GM18861 (cell line): ENCODE measurements around the gene MRPS2.
"Not testable (repeated sequence)": the region's sequence is repeated elsewhere in the genome, so short reads cannot be mapped to it uniquely, and the experiment has no call there.

Source experiments
- ATAC-seq: cut with Tn5 transposase; IDR thresholded peaks from one replicate; pipeline ENCODE4 v1.9.1; 2021; ENCODE audit not compliant: unreplicated experiment

Gene MRPS2

DNA sequence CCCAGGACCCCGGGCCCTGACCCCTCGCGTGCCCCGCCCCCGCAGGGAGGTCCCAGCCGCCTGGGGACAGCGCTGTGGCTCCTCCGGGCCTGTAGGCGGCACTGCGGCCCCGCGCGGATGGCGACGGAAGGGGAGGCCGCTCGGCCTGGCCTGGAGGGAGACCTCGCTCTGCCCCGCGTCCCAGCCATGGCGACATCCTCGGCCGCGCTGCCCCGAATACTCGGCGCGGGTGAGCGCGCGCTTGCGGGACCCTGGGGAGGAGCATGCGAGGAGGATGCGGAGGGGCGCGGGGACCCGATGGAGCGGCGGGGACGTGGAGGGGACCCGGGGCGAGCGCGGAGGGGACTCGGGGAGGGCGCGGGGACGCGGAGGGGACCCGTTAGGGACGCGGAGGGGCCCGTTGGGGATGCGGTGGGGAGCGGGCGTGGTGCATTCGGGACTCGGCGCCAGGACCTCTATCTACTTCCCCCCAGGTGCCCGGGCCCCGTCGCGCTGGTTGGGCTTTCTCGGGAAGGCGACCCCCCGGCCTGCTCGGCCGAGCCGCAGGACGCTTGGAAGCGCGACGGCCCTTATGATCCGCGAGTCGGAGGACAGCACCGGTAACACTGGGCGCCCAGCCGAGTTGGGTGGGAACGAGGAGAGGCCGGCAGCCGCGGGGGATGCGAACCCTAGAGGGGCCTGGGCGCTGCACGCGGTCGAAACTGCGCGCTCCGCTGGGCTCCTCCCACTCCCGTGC is at the start of gene MRPS2:
Gene MRPS2, plus strand, starts transcription at position 158 of the 736 bp plus-strand sequence. Its CDS starts 29 bp downstream, at position 187.
- peak; percentile 82 for ATAC-seq

DNA sequence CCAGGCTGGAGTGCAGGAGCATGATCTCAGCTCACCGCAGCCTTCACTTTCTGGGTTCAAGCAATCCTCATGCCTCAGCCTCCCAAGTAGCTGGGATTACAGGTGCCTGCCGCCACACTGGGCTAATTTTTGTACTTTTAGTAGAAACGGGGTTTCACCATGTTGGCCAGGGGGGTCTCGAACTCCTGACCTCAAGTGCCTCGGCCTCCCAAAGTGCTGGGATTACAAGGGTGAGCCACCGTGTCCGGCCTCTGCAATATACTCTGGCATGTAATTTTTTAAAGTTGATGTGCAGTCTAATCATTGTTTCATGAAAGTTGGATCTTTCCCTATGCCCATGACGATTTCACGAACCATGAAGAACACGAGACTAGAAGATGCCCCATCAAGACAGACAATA is 49.5 kb upstream of the MRPS2 start:
- ATAC-seq, result no peak

DNA sequence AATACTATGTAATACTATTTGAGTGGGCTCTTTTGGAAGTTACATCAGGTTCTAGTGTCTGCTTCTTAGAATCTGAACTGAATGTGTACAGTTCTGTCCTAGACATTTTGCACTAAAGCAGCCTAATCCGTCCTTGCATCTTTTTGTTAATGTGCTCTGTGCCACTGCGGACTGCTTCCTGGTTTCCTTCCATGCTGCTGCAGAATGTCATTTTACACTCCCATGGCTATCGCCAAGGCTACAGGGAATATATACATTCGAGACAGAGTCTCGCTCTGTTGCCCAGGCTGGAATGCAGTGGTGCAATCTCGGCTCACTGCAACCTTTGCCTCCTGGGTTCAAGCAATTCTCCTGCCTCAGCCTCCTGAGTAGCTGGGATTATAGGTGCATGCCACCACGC is 48.6 kb upstream of the MRPS2 start:
- ATAC-seq, result not testable (repeated sequence)

DNA sequence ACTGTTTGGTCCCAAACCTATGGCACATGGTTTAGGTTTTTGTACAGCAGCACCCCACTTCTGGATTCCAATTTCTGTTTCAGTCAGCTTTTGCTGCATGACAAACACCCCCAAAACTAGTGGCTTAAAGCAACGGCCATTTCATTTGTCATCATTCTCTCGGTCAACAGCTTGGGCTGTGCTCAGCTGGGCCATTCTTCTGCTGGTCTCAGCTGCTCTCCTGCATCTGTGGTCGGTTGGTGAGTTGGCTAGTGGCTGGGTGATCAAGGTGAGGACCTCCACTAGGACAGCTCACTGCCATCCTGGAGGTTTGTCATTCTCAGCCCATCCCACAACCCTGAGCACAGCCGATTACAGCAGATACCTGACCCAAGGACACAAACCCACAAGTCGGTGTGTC is 45.7 kb upstream of the MRPS2 start:
- ATAC-seq, result no peak

DNA sequence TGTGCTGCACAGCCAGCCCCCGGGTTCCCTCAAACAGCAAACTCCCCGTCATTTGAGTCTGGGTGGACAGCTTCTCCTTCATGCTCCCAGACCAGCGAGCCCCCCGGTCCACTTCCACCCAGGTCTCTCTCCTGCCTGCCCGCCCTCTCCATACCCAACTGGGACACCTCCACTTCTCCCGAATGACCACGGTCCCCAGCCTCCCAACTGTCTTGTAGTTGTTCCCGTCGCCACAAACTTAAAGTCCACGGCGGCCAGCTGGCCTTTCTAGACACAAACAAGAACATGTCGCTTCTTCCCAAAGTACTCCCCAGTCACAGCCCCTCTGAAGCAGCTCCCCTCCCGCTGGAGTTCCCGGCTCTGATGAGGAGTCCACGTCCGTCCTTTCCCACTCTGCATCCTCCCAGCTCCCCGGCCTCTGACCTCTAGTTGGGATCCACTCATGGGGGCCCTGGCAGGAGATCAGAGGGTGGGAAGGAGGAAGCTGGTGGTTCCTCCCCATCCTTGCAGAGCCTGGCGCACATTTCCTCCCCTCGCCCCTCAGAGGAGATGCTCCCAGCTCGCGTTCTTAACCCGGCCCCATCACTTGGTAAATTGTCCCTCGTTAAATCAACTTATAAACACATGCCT is 45.0 kb upstream of the MRPS2 start:
- no peak for ATAC-seq

DNA sequence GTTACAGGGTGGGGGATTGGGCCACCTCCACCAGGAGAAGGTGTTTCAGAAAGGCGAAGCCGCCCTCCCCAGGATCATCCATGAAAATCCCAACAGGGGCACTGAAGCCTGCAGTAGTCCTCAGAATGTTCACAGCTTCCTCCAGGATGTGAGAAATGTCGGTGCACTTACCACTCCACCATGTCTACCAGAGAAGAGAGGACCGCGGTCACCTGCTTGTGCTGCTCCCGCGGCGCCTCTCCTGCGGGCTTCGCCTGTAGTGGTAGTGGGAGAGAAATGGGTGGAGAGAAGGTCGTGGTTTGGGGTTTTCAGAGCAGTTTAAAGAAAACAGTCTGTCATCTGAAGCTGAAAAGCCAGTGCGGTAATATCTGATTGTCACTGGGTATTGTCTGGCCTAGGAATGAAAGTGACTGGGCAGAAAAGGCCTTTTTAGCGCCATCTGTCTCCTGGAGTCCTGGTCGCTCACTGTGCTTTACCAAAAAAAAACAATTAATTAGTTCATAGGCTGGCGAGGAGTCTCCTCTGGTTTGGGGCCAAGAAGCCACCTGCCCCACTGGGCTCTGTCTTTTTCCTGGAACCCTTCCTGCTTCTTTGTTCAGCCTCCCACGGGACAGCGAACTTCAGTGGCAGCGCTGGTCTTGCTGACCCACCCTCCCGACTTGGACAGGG is 43.9 kb upstream of the MRPS2 start:
- no peak for ATAC-seq

DNA sequence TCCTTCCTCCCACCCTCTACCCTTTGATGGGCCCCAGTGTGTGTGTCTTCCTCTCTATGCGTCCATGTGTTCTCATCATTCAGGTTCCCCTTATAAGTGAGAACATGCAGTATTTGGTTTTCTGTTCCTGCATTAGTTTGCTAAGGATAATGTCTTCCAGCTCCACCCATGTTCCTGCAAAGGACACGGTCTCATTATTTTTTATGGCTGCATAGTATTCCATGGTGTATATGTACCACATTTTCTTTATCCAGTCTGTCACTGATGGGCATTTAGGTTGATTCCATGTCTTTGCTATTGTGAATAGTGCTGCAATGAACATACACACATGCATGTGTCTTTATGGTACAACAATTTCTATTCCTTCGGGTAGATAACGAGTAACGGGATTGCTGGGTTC is 42.0 kb upstream of the MRPS2 start:
- not testable (repeated sequence) for ATAC-seq

DNA sequence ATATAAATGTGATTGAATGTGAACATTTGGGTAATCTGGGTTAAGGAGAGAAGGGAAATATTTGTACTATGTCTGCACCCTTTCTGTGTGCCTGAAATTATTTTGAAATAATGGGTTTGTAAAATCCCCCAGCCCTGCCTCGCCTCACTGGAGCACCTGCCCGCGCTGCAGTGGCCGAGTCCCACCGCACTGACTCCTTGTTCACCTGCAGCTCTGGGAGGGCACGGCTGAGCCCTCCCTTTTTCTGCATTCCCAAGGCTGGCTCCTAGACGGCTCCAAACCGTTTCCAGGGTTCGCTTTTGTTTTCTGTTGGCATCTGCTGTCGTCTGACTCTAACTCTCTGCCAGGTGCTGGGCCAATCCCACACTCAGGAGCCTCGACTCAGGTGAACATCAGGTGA is 38.5 kb upstream of the MRPS2 start:
- ATAC-seq, result no peak

DNA sequence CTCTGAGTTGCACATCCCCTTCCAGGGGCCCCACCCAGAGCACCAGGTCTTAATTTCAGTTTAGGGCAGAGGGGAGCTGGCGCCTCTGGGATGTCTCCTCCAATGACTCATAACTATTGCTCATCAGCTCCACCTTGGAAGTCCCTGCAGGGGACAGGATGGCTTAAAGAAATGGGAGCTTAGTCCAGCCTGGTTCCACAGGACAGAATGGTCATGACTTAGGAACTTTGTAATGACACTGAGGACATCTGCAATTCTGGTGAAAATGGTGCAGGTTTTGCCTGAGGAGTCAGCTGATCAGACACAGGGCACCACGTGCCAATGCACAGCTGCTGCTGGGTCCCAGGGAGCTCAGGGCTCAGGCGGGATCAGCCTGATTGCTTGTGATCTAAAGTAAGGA is 37.3 kb upstream of the MRPS2 start:
- no peak for ATAC-seq

DNA sequence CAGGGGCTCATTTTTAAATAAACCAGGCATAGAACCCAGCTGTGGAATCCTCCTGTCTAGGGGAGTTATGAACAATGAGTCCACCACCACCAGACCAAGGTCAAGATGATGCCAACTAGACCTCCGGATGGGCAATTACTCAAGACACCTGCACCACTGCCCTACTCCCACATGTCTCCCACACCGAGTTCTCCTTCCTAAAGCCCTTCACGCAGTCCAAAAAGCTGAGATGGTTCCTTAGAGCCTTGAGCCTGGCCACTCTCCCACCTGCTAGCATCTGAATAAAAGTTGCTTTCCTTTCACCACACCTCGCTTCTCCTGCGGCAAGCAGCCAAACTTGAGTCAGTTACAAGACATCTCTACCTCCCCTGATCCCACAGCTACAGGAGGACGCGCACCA is 36.3 kb upstream of the MRPS2 start:
- no peak for ATAC-seq

DNA sequence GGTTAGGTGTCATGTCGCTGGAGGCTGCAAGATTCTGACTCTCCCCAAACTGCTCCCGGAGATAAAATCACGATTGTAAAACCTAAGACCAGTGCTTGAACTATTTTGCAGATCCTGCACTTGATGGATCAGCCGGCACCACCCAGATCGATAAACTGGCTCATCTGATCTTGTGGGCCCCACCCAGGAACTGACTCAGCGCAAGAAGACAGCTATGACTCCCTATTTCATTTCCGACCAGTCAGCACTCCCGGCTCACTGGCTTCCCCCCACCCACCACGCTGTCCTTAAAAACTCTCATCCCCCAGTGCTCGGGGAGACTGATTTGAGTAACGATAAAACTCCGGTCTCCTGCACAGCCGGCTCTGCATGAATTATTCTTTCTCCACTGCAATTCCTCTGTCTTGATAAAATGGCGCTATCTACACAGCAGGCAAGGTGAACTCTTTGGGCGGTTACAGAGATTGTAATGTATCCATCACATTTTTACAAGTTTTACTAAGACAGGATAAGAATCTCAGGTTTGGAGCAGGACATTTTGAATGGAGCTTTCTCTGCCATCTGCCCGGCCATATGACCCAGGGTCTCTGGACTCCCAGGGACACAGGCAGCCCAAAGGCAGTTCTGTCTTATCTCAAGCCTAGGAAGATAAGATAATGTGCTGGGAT is 31.5 kb upstream of the MRPS2 start:
- no peak for ATAC-seq

DNA sequence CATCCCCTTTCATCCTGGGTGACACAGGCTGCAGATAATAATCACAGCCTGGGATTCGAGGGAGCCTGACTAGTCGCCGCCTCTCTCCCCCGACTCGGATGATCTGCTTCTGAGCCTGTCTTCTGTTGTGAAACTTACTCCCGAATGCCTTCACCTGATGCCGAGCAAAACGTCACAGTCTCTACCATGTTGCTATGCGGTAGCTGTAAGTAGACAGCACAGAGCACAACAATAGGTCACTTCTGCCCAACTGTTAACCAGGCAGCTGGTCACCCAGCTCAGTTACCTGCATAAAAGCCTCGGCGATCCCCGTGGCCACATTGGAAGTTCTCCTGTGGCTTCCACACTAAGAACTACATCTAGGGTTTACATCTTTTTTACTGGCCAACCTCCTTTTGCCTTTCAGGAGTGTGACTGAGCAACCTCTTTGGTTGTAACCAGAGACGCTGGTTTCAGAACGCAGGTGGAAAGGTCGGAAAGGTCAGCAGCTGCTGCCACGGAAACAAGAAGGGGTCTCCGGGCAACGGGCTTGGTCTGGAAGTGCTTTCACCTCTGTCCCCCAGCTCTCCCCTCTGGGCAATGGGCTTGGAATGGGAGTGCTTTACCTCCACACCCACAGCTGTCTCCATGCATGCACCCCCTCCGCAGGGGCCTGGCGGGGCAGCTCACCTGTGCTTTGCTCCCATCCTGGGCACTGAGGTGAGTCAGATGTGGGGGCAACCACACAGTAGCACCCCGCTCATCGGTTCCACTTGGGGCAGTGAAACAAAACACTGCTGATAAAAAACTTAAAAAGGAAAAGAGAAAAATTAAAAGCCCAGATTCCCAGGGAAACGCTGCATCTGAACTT is 28.5 kb upstream of the MRPS2 start:
- no peak for ATAC-seq

DNA sequence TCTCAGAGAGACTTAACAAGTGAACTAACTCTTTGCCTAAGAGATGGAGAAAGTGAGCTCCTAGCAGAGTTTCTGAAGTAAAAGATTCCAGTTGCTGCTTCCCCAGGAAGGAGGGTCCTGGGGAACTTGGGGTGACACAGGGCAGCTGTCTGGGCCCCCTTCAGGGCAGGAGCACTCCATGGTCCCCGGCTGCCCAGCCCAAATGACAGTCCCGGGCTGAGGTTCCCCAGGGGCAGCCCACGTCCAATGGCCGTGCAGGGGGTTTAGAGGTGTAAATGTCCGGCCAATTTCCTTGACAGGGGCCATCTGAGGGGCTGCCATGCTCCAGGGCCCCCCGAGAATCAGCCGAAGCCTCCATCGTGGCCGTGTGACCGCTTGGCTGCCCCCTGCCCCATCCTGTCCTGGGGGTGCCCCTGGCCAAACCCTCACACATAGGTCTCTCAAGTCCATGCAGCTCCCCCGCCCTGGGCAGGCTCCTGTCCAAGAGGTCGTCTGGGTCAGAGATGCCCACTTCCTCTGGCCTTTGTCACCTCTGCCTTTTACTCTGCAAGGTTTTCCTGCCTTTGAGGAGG is 26.4 kb upstream of the MRPS2 start:
- ATAC-seq, result no peak

DNA sequence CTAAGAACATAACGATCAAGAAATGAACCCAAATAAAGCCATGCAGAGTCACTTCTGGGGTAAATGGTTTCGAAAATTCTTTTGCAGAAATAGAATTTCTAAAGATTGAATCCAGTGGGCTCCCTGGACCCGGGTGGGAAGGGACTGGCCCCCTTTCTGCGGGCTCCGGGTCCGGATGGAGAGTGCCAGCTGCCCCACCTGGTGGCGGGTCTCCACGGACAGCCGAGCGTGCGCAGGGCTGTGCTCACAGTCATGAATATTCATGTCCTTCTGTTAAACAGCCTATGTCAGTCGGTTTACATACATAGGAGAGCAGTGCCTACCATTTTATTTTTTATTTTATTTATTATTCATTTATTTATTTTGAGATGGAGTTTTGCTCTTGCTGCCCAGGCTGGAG is 25.6 kb upstream of the MRPS2 start:
- ATAC-seq, result no peak

DNA sequence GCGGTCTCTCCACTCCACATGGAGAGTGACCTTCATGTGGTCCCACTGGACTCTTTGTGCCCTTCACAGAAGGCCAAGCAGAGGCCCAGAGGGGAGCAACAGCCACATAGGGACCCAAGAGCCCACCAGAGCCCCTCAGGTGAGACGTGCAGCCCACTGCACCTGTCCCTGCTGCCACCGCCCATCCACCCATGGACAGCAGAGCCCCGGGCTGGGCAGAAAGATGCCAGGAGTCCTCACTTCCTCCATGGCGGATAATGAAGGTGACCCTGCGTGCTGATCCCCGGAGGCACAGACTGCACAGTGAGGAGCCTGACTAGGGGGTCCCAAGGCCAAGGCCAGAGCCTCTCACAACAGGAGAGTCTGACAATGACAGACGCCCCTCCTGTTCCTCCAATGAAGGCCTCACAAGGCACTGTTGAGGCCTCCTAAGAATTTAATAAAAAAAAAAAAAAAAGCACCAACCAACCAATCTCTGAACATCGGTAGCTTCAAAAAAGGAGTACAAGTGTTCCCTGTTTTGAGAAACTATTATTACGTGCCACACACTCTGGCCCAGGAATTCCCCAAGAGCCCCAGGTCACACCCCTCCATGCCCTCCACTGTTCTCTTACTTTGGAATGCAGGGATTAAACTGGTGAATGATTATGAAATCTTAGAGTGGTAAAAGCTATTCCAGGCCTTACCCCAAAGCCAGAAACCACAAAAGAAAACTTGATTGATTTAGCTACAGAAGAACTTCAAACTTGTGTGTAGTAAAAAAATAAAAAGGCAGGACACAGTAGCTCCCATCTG is 23.7 kb upstream of the MRPS2 start:
- no peak for ATAC-seq

DNA sequence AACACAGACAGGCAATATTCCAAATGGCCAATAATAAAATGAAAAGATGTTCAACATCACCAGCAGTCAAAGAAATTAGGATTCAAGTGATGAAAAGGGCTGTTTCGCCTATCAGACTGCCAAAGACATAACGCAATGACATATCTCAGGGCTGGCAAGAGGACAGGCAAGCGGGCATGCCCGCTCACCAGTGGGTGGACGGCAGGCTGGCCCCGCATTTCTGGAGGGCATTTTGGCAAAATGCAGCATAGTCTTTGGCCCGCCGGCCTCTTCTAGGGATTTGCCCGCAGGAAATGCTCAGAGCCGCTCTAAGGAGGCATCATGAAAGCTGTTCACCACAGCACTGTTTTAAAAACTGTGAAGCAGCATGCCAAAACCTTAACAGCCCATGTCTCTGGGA is 22.3 kb upstream of the MRPS2 start:
- ATAC-seq, result no peak

DNA sequence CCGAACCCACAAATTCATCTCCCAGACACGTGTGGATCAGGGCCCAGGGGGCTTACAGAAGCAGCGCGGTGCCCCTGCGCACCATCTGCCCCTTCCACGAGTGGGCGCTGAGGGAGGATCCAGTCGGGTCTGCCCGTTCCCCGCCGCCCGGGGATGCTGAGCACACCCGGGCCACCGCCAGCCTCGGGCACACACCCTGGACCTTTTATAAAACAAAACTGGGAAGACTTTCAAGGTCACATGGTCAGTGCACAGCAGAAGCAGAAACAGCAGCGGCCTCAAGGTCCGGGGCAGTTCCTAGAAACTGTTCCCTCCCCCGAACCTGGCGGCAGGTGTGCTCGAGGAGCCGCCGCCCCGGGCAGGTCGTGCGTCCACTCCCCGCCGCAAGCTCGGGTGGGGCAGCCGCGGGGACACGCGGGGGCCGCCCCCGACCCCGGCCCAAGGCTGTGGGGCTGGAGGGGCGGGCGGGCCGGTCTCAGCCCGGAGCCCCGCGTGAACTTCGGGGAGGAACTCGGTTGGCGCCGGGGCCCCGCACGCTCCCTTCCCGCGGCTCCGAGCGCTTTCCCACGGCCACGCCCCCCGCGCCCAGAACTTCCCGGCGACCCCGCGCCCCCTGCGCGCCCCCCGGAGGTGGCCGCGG is 21.5 kb upstream of the MRPS2 start:
- ATAC-seq, result no peak

DNA sequence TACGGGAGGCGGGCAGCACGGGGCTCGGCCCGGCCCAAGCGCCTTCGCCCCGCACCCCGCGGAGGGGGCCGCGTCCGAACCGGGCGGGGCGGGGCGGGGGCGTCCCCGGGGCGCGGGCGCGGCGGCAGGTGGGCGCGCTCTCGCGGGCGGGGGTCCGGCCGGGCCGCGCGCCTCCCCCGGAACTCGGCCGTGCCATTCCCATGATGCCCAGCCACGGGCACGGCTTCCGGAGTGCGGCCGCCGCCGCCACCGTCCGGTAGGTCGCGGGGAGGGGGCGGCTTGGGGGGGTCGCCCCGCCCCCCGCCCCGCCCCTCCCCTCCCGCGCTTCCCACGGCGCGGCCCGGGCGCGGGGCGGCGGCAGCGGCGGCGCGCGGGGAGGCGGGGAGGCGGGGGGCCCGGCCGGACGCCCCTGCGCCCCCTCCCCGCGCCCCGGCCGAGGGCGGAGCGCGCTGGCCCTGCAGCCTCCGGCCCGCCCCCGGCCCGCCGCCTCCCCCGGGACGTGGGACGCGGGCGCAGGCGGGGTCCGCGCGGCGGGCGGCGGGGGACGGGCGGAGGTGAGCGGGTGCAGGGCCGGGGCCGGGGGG is 20.9 kb upstream of the MRPS2 start, which contains the start of gene PPP1R26:
Gene PPP1R26, plus strand, starts transcription at position 314 of the 584 bp plus-strand sequence. CDS start 4,729 bp downstream, outside the sequence.
- no peak for ATAC-seq
